Measurements from ENCODE around the gene GLRA3.

DNA sequence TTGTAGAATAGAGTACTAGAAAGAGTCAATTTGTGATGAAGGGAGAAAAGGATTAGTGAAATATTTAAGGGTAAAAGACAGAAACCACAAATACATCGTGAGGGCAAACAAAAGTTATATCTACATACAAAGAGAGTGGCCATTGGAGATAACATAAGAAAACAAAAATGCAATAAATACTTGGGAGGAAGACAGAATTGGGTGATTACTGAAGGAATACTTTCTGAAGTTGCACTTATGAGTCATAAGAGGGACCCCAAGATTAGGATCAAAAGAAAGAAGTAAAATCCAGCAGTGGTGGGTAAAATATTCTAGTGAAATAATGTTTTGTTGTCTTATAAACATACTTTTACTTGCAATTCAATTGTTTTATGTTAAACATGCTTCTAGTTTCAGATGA is 53.7 kb downstream of the GLRA3 start:
- TF ChIP-seq POLR2A (IDR thresholded peaks at IDR 0.05; ENCODE audit: low read length): no peak
- no peak for TF ChIP-seq GATA1 (IDR thresholded peaks at IDR 0.05; ENCODE audit: low read depth, low read length)

All from erythroblast (primary cell).